ENCODE data around the gene PACS1.

DNA sequence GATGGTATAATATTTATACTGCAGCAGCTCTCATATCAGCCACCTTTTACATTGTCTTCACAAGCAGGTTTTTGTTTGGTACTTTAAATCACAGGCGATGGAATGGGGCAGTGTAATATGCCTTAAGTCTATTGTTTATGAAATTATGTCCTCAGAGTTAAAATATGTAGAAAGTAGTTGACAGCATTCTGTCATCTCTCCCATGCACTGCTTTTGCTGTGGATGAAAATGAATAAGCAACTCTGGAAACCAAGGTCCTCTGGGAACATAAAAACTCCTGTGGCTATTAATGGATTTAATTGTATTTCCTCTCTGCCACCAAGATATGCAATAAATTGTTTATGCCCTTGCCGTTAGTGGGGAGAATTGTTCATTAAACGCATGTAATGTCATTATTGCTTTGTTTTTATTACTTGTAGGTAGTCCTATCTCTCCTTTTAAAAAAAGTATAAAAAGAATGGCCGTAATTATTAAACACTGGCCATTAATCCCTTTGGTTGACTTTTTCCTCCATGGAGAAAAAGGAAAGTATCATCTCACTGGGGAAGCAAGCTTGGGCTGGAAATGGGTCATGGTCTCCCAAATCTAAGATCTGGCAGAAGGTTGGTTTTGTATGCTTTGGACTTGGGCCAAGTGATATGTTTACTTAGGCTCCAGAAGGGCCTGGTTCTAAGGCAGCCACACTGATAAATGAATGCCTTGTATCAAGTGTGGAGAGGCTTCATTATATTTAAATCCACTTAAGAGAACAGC lies 13.1 kb downstream of the PACS1 start:
- TF ChIP-seq CTCF (conservative IDR thresholded peaks at IDR 0.05 in 1 of 2, IDR thresholded peaks at IDR 0.05 in 1 of 2; ENCODE audit: low read depth in 1 of 2, low read length in 2 of 2) (no peak), EZH2 (IDR thresholded peaks at IDR 0.05; ENCODE audit: low read length, missing control alignments) (no peak)

Measured in fibroblast of lung (primary cell).